Activated effector memory CD4-positive, alpha-beta T cell treated with Interleukin-2 at 50 U/mL for 16 hours (primary cell): ENCODE results near the gene PHKG2.

ENCODE experiments used
- DNase-seq: peaks from one replicate; pipeline ENCODE4 v3.0.0-alpha.2; 2020

PHKG2 gene

DNA sequence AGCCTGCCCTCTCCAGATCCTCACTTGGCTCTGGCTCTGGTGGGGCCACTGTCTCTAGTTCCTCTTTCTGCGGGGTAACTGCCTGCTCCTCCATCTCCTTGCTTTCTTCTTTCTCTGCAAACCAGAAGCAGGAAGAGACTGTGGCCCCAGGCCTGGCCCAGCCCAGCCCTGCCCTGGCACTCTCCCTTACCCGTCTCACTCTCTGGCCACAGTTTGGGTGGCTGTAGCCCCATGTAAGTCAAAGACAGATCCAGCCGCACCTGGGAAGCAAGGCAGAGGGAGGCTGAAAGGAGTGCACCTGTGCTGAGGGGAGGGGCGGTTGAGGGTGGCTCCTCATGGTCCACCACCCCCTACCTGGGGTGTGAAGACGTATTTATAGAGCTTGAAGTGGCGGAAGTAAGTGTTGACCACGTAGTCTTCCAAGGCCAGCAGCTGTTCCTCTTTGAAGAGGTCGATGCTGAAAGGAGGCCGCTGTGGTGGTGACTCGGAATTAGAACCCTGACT, 10.8 kb downstream of the PHKG2 start:
- no peak for DNase-seq

DNA sequence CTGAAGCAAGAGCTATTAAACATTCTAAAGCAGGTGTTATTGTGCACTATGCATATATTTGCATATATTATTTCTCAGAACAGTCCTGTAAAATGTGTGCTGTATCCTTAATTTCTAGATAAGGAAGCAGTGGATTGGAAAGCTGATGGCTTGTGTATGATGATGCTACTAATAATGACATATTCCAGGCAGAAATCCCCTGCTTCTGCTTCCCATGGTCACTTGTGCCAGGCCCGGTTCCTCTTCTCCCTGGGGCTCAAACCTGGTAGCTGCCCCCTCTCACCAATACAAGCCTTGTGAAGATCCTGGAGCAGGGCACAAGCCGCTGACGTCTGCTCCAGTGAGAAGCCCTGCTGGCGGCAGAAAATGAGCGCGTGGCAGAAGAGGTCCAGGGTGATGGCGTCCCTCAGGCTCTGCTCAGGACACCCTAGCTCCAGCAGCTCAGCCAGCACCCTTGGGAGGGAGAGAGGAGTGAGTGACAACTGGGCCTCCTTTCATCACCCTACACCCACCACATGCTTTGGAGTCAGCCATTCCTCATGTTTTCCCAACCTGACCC, 11.9 kb downstream of the PHKG2 start:
- no peak for DNase-seq

DNA sequence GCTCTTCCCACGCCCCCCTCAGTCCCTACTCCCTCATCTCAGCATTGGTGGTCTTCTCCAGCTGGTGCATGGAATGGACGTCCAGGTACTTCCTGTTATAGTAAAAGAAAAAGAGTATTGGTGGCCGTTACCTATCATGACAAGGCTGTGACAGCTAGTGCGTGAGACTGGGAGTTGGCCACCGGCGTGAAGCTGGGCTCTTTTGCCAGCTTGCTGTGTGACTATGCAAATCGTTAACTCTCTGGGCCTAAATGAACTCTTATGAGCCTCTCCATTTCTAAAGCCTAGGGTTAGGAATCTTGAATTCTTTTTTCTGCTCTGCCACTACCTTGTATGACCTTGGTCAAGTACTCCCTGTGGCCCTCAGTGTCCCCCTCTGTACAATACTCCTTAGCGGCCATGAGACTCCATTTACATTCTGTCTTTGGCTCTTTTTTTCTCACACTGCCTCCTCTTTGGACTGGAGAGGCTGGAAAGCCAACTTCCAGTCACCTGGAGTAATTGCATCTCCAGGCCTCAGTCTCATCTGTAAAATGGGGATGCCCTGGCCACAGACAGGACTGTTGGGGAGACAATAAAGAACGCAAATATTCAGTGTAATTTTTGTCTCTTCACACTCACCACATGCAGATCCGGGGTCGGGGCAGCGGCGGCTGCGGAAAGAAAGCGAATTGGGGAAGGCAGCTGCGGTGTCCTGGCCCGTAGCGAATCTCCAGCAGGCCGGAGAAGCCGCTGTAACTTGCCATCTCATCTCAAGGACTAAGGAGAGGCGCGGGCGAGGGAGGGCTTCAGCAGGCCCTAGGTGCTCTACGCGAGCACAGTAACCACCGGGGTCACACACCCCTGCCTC, 12.6 kb downstream of the PHKG2 start:
- DNase-seq = no peak

DNA sequence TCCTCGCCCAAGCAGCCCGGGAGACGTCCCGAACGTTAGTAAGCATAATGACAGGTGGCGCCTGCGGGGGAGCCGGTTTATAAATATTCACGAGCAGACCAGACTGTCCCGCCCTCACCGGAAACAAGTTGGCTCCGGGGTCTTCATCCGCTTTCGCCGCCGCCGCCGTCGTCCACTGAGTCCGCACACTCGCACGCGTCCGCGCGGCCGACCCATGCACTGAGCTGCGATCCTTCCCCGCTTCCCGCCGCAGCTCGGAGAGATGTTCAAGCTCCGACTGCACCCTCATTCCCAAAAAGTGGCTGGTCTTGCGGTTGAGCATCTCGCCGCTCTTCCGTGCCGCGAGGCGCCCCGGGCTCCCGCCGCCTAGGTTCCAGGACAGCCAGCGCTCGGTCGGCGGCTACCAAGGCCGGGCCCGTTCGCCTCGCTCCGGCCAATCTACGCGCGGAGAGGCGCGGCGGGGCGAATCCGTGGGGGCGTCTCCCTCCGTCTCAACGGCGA, 13.3 kb downstream of the PHKG2 start:
- no peak for DNase-seq

DNA sequence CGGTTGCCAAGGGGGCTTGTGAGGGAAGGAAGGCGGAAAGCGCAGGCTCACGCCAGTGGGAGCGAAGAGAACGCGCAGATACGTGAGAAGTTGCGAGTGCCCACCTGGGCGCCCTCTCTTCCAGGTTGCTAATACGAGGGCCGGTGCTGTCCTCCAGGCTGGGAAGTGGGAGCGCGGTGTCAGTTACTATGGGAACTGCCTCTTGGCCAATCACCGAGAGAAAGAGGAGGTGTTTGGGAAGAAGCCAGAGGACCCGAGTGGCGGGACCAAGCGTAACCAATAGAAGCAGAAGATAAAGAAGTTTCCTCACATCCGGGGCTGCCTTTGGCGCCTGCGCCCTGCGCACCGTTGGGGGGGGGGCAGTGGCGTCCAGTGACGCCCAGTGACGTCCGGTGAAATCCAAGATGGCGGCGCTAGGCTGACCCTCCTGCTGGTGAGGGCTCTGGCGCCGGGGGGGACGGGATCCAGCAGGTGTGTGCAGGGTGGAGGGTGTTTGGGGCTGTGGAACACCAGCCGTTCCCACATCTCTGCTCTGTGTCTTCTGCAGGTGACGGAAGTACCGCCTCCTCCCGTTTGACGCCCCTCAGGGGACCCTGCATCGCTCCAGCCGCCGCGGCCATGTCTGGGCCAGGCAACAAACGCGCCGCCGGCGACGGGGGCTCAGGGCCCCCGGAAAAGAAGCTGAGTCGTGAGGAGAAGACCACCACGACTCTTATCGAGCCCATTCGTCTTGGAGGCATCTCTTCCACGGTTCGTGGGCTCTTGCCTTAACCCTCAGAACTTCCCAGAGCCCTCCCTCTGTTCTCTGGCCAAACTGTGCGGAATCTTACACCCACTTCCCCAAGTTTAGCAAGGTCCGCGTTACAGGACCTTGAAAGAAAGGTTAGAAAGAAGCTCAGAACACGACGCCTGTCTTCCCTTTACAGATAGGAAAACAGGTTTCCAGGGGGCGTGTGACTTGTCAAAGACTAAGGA, 14.0 kb downstream of the PHKG2 start, which contains the start of the genes CFAP119 and RNF40:
TSS of gene CFAP119 (minus strand) at position 135 of the 975 bp plus-strand sequence. CDS start 314 bp downstream, outside the sequence.
TSS of gene RNF40 (plus strand) at position 395 of the 975 bp plus-strand sequence. CDS start at position 619, 224 bp downstream.
- DNase-seq = peak; percentile 82

DNA sequence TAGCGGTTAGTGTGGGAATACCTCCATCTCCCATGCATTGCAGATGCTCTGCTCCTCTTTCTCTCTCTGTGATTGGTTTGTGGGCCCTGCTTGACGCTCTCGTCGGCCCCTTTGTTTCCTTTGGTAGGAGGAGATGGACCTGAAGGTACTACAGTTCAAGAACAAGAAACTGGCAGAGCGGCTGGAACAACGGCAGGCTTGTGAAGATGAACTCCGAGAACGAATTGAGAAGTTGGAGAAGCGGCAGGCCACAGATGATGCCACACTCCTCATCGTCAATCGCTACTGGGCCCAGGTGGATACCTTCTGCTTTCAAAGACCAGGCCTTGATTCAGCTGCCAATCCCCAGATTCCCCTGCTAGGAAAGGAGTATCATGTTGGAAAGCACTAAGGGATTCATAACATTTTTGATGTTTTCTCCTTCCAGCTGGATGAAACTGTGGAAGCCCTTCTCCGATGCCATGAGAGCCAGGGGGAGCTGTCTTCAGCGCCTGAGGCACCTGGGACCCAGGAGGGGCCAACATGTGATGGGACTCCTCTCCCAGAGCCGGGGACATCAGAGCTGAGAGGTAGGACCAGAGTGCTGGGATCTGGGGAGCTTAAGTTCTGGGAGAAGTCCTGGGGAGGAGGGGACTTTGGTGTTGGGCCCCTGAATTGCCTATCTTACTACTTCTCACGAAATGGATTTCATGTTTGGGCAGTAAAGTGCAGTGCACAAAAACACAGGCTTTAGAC, 14.9 kb downstream of the PHKG2 start:
- no peak for DNase-seq

DNA sequence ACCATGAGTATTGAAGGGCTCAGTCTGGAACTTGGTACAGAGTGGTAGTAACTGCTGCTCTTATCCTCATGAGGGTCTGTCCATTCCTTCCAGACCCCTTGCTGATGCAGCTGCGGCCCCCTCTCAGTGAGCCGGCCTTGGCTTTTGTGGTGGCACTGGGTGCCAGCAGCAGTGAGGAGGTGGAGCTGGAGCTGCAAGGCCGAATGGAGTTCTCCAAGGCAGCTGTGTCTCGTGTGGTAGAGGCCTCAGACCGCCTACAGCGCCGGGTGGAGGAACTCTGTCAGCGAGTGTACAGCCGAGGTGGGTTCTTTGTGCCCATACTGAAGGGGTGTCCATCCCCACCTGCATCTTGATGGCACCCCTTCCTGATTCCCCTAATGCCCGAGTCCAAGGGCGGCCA, 15.9 kb downstream of the PHKG2 start:
- DNase-seq = no peak

DNA sequence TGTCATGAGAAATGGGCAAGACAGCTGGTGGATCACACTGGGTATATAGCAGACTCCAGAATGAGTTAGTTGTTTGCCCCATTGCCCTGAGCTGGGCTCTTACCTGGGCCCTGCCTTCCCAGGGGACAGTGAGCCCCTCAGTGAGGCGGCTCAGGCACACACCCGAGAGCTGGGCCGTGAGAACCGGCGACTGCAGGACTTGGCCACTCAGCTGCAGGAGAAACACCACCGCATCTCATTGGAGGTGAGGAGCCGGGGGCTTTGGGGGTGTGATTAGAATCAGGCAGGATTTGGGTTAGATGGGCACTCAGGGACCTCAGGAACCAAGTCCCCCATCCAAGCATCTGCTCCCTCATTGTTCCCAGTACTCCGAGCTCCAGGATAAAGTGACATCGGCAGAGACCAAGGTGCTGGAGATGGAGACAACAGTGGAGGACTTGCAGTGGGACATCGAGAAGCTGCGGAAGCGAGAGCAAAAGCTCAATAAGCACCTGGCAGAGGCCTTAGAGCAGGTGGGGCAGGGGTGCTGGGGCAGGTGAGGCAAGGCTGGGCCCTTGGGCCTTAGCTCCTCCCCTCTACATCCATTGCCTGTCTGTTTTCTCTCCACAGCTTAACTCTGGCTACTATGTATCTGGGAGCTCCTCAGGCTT, 16.7 kb downstream of the PHKG2 start:
- no peak for DNase-seq

DNA sequence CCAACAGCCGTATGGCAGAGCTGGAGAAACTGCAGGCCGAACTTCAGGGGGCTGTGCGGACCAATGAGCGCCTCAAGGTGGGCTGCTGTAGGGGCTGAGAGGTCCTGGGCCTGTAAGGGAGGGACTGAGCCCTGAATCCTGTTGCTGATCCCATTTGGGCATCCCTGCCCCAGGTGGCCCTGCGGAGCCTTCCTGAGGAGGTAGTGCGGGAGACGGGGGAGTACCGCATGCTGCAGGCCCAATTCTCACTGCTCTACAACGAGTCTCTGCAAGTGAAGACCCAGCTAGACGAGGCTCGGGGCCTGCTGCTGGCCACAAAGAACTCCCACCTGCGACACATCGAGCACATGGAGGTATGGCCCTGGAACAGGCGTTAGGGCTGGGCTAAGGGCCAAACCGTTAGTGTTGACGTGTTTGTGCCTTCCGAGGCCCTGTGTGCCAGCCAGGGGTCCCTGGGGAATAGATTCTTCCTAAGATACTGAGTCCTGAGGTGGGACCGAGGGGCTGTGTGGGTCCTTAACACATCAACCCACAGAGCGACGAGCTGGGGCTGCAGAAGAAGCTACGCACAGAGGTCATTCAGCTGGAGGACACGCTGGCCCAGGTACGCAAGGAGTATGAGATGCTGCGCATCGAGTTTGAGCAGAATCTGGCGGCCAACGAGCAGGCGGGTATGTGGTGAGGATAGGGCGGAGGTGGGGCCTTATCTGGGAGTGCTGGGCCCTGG, 18.1 kb downstream of the PHKG2 start:
- no peak for DNase-seq

DNA sequence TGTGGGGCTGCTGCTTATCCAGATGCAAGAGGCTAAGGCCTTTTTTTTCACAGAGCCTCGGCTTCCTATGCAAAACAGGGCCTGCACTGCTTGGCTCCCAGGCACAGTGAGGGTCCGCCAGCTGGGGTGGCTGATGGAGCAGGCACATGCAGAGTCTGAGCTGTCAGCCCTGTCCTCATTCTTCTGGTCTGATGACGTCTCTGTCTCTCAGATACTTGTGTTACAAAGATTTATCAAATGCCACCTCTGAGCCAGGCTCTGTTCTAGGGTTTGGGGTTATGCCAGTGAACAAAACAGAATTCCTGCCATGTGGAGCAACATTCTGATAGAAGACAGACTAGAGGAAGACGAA, 18.7 kb downstream of the PHKG2 start:
- DNase-seq = no peak

DNA sequence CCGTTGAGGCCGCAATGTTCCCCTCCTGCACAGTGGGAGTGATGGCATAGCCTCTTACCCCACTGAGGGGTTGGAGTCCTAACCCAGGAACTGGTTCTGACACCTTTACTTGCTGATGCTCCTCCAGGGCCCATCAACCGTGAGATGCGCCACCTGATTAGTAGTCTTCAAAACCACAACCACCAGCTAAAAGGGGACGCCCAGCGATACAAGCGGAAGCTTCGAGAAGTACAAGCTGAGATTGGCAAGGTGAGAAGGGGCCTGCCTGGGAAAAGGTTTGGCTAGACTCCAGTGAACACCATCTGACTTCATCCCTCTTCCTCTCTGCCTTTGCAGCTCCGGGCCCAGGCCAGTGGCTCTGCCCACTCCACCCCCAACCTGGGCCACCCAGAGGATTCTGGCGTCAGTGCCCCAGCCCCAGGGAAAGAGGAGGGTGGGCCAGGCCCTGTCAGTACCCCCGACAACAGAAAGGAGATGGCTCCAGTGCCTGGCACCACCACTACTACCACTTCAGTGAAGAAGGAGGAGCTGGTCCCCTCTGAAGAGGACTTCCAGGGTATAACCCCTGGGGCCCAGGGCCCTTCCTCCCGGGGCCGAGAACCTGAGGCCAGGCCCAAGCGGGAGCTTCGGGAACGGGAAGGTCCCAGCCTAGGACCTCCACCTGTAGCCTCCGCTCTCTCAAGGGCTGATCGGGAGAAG, 19.7 kb downstream of the PHKG2 start:
- DNase-seq = no peak

DNA sequence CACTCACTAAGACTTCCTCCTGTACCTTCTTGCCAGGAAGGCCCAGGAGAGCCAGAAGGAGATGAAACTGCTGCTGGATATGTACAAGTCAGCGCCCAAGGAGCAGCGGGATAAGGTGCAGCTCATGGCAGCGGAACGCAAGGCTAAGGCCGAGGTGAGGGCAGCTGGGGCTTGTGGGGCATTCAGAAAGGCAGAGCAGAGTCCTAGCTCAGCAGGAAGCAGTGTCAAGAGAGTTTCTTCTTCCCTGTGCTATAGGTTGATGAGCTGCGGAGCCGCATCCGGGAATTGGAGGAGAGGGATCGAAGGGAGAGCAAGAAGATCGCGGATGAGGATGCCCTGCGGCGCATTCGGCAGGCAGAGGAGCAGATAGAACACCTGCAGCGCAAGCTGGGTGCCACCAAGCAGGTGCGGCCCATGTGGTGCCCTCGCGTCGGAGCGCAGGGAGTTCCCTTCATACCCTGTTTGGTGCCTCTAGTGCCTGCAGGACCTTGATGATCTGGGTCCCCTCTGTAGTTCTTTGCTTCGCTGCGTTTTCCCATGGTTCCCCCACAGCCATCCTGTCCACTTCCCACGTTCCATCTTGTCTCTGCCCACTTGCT, 20.5 kb downstream of the PHKG2 start:
- no peak for DNase-seq

DNA sequence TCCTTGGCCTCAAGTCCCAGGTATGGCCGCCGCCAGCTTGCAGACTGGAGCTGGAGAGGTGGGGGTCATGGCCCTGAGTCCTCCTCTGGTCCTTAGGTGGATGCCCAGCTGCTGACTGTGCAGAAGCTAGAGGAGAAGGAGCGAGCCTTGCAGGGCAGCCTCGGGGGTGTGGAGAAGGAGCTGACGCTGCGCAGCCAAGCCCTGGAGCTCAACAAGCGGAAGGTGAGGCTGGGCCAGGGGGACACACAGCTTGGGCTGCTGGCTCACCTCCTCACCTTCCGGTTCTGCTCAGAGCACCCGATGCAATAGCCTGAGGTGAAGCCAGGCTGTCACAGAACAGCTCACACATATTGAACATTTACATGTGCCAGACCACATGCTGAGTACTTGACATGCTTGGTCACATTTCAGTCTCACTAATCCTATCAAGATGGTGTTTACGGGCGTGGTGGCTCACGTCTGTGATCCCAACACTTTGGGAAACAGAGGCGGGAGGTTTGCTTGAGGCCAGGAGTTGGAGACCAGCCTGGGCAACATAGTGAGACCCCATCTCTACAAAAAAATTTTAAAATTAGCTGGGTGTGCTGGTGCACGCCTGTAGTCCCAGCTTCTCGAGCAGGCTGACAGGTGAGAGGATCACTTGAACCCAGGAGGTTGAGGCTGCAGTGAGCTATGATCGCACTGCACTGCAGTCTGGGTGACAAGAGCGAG, 21.3 kb downstream of the PHKG2 start:
- no peak for DNase-seq

DNA sequence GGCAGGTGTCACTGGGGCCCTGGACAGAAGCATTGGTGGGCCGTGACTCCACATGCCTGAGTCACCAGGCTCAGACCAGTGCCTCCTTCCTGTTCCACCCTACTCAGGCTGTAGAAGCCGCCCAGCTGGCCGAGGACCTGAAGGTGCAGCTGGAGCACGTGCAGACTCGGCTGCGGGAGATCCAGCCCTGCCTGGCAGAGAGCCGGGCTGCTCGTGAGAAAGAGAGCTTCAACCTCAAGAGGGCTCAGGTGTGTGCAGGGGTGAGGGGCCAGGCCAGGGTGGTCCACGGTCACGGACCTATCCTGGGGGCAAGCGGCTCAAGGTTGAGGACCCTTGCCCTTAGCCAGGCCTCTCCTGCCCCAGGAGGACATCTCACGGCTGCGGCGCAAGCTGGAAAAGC, 23.5 kb downstream of the PHKG2 start:
- no peak for DNase-seq

DNA sequence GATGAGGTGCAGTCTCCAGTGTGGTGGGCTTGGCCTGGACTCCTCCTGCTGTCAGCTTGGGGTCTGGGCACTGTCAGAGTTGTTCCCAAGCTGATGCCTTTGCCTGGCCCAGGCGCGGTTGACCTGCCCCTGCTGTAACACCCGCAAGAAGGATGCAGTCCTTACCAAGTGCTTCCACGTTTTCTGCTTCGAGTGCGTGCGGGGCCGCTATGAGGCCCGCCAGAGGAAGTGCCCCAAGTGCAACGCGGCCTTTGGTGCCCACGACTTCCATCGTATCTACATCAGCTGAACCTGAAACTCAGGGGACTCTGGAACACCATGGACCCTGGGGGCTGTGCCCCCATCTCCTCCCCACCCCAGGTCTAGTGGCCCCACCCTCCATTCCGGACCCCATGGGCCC, 25.6 kb downstream of the PHKG2 start:
- no peak for DNase-seq

DNA sequence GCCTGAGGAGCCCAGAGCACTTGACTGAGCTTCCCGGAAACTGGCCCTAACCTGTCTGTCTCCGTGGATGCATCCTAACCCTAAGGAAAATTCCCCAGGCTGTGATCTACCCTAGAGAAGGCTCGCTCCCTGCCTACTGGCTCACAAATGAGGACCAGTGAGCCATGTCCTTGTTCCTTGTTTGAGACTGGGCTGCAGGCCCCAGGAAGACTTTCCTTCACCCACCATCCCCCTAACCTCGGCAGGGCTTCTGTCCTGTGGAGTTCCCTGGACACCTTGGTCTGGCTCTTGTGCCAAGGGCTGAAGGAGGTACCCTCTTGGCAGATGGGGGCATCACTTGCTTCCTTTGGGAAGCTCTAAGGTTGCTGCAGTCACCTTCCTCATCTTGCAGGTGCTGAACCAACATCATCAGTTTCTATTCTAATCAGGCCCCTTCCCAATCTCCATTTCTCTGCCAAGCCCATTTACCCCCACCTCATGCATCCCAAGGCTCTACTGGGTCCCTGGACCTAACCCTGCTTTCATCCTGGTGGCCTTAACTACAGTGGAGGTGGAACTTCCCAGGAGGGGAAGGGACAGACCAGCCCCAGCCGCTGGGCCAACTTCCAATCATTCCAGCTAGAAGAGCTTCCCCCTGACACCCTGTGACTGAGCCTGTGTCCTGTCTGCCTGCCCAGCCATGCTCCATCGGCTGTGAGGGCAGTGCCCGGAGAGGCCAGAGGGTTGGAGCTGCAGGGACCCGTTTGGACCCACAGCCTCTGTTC, 26.3 kb downstream of the PHKG2 start:
- DNase-seq = no peak

DNA sequence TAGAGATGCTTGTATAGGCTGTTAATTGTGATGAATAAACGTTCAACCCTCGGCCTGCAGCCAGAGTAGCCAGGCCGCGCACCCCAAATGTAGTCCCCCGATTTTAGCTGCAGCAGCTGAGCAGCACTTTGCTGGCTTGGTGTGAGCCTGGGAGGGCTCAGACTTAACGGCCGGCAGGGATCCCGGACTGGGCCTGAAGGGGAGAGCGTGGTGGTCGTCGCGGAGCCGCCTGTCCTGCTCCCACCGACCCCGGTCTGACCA, 26.8 kb downstream of the PHKG2 start:
- no peak for DNase-seq

DNA sequence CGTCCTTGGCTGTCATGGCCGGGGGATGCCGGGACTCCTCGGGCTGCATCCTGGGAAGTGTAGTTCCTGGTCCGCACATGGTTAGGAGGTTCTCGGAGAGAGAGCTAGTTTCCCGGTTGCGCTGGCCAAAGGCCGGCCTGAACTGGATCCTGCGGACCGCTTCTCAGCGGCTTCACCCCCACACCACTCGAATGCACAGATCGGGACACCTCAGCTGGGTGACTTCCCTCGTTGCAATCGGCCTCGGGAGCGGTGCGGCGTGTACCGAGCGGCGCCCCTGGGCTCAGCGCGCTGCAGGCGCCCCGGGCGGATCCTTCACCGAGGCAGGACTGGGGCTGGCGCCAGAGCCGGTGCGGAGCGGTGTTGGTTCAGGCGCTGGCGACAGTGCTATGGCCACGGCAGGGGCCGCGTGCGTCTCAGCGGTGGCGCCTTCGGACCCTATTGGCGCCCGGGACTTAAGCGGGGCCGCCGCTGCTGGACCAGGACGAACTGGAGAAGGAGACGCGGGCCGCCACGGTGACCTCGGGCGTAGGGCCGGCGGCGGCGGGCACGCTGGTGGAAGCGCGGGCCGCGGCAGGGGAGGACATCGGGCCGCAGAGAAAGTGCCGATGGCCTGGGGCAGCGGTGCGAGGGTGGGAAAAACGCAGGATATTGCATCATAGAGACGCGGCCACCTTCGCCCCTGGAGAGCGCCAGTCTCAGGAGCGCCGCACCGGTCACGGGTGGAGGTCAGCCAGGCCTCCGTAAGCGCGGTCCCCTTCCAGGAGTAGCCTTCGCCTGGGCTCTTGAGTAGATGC, 27.4 kb downstream of the PHKG2 start:
- peak; percentile 25 for DNase-seq
